HepG2 (cell line): Measurements from ENCODE around the gene BRCA2. TPM values are rescaled to one million over a fixed set of nuclear protein-coding genes. Genes with fewer than 3 reads are reported as not detected.
A peak's percentile ranks its signal among the peaks of the same experiment; 100 is the strongest.

ENCODE experiments used
- ATAC-seq: fragments of 200-7000 bp; cut with Tn5 transposase; 3 replicates; pipeline ENCODE4 v1.9.1; 2020; ENCODE audit warnings: mild to moderate bottlenecking, moderate library complexity
- BruUV-seq: library from RNA; stranded (reverse); fragments of 400-500 nt; replicated peaks from 2 replicates; lab custom pipeline; 2021; lab: Mats Ljungman, UMichigan
- CTCF ChIA-PET: fragments of 300-600 bp; formaldehyde crosslinking; extraction: SDS; loops from one replicate; lab custom pipeline; 2021; ENCODE audit warnings: low total read pairs, inconsistent platforms, low intra/inter-chr PET ratio; lab: Yijun Ruan, JAX
- POLR2A ChIA-PET: fragments of 350-600 bp; sonication (Branson Sonifier 250); formaldehyde crosslinking; loops from one replicate; lab custom pipeline; 2020; ENCODE audit warnings: antibody characterized with exemption, inconsistent platforms; lab: Yijun Ruan, JAX
- DNase-seq: peaks from one replicate; pipeline ENCODE4 v3.0.0-alpha.2; 2015; ENCODE audit warnings: low spot score
- FAIRE-seq: peaks from 3 replicates; lab custom pipeline; 2011; peaks lifted over from hg19 to GRCh38; lab: Jason Lieb, UNC
- H2AFZ ChIP-seq: one replicate; pipeline ENCODE4 v1.6.1; 2011; ENCODE audit warnings: low read length, inconsistent platforms
- H3K27ac ChIP-seq: fragments of 300-600 bp; 3 replicates; pipeline ENCODE4 v1.8.0; 2011; ENCODE audit warnings: mixed run types, mild to moderate bottlenecking, mixed read lengths, low read length, inconsistent platforms; ENCODE audit not compliant: insufficient read depth; ENCODE audit errors: extremely low read length
- H3K27me3 ChIP-seq, 2 experiments: fragments of 200-600 bp in 1 of 2; 2 replicates in 1 of 2; 3 replicates in 1 of 2; pipeline versions ENCODE4 v1.6.0 to v1.8.0; 2011; ENCODE audit warnings: low read length in 2 of 2, mild to moderate bottlenecking in 2 of 2, moderate library complexity in 2 of 2, inconsistent platforms in 1 of 2; ENCODE audit not compliant: insufficient read depth in 2 of 2, control insufficient read depth in 1 of 2
- H3K36me3 ChIP-seq, 2 experiments: fragments of 200-600 bp in 1 of 2; replicated peaks in 1 of 2; 2 replicates in 1 of 2; 3 replicates in 1 of 2; pipeline versions ENCODE4 v1.5.1 to v1.8.0; 2011; ENCODE audit warnings: low read length in 2 of 2, inconsistent platforms in 1 of 2; ENCODE audit not compliant: insufficient read depth in 2 of 2, control insufficient read depth in 1 of 2
- H3K4me1 ChIP-seq: 2 replicates; pipeline ENCODE4 v1.5.1; 2012; ENCODE audit warnings: low read length, inconsistent platforms; ENCODE audit not compliant: insufficient read depth
- H3K4me2 ChIP-seq: 2 replicates; pipeline ENCODE4 v1.6.0; 2011; ENCODE audit warnings: low read depth, low read length, inconsistent platforms
- H3K4me3 ChIP-seq, 3 experiments: fragments of 200-600 bp in 1 of 3; sonication (generic), shearing (Covaris generic) in 1 of 3; replicated peaks in 1 of 3; 2 replicates each; pipeline ENCODE4 v1.5.1; 2011 to 2016; ENCODE audit warnings: low read length in 3 of 3, inconsistent platforms in 2 of 3, low read depth in 2 of 3, mild to moderate bottlenecking in 2 of 3, control low read depth in 1 of 3, mixed read lengths in 1 of 3; ENCODE audit not compliant: insufficient read depth in 1 of 3
- H3K79me2 ChIP-seq: one replicate; pipeline ENCODE4 v1.6.1; 2011; ENCODE audit warnings: low read length, inconsistent platforms; ENCODE audit not compliant: insufficient read depth
- H3K9ac ChIP-seq: 2 replicates; pipeline ENCODE4 v1.6.0; 2011; ENCODE audit warnings: mild to moderate bottlenecking, low read depth, low read length, inconsistent platforms; ENCODE audit not compliant: insufficient read depth
- H3K9me3 ChIP-seq: 2 replicates; pipeline ENCODE4 v1.5.1; 2012; ENCODE audit warnings: mild to moderate bottlenecking, low read length
- H4K20me1 ChIP-seq: 2 replicates; pipeline ENCODE4 v1.6.0; 2011; ENCODE audit warnings: inconsistent platforms, mild to moderate bottlenecking, low read length, moderate library complexity; ENCODE audit not compliant: insufficient read depth
- CREB1 ChIP-seq, 2 experiments: fragments of 450-650 bp in 1 of 2; IDR thresholded peaks; 2 replicates each; pipeline ENCODE4 v1.6.1; 2016 to 2017; ENCODE audit warnings: control low read depth in 1 of 2, mild to moderate bottlenecking in 1 of 2, missing compliant biosample characterization in 1 of 2, missing genetic modification characterization in 1 of 2
- CTCF ChIP-seq: sonication (generic); formaldehyde crosslinking; IDR thresholded peaks from 2 replicates; pipeline ENCODE4 v1.5.0; 2020; ENCODE audit warnings: mild to moderate bottlenecking, missing genetic modification reagents, moderate library complexity
- FOXP4 ChIP-seq: sonication (generic); formaldehyde crosslinking; IDR thresholded peaks from 2 replicates; pipeline ENCODE4 v1.4.0; 2020; ENCODE audit warnings: missing genetic modification reagents
- GATAD2A ChIP-seq: IDR thresholded peaks from 2 replicates; pipeline ENCODE4 v1.6.1; 2016
- HMGXB4 ChIP-seq, 2 experiments: sonication (generic) in 1 of 2; formaldehyde crosslinking in 1 of 2; IDR thresholded peaks; 2 replicates each; pipeline versions ENCODE4 v1.4.0 to v1.6.1; 2018 to 2020; ENCODE audit warnings: missing genetic modification reagents in 2 of 2, borderline replicate concordance in 1 of 2, low read depth in 1 of 2, mild to moderate bottlenecking in 1 of 2, missing biosample characterization in 1 of 2
- PAXIP1 ChIP-seq: sonication (generic); formaldehyde crosslinking; conservative IDR thresholded peaks from 2 replicates; pipeline ENCODE4 v1.4.0; 2020; ENCODE audit warnings: mild to moderate bottlenecking, missing genetic modification reagents, moderate library complexity
- RAD21 ChIP-seq: fragments of 450-650 bp; formaldehyde crosslinking; IDR thresholded peaks from 2 replicates; pipeline ENCODE4 v1.5.0; 2020; ENCODE audit warnings: mild to moderate bottlenecking
- SMC3 ChIP-seq: IDR thresholded peaks from 2 replicates; pipeline ENCODE4 v1.6.1; 2011; ENCODE audit warnings: low read length, improper control_type of control experiment
- STAG1 ChIP-seq: sonication (generic); formaldehyde crosslinking; IDR thresholded peaks from 2 replicates; pipeline ENCODE4 v1.4.0; 2020; ENCODE audit warnings: missing genetic modification reagents
- ZFX ChIP-seq: sonication (generic); formaldehyde crosslinking; IDR thresholded peaks from 2 replicates; pipeline ENCODE4 v1.4.0; 2020; ENCODE audit warnings: mild to moderate bottlenecking, low read depth, missing genetic modification reagents, moderate library complexity
- ZMYM4 ChIP-seq: sonication (generic); formaldehyde crosslinking; IDR thresholded peaks from 2 replicates; pipeline ENCODE4 v1.8.1; 2023; ENCODE audit warnings: mild to moderate bottlenecking, missing genetic modification reagents
- WGBS: methylation state at CpG from one replicate; pipeline ENCODE4 v1.1.6; 2017; ENCODE audit warnings: low lambda C conversion rate; 5-methylcytosine and 5-hydroxymethylcytosine counted together
- in situ Hi-C: cut with HindIII; loops from 2 replicates; pipeline ENCODE4 v1.10.0; 2017; ENCODE audit warnings: low pct_unique_long_range_greater_than_20kb; ENCODE audit not compliant: extremely low pct_ligation_motif_present
- intact Hi-C: fragments of 100-400 bp; cut with micrococcal nuclease; formaldehyde crosslinking; loops from one replicate; pipeline ENCODE4 v1.10.0; 2022; ENCODE audit not compliant: unreplicated experiment
- polyA plus RNA-seq, 8 experiments: library from polyadenylated mRNA; depleted of rRNA in 3 of 8; stranded (reverse) in 7 of 8; unstranded in 1 of 8; fragments of >200 nt; fragmentation: Illumina TruSeq in 4 of 8; extraction: Trizol in 4 of 8; gene quantifications; 2 replicates each; pipeline versions ENCODE4 v1.2.1 to v1.2.3, GENCODE V29; 2011 to 2016; ENCODE audit warnings: low read depth in 4 of 8, missing spikeins in 1 of 8, mixed read lengths in 1 of 8; ENCODE audit not compliant: insufficient read depth in 1 of 8
- total RNA-seq, 5 experiments: library from RNA; depleted of rRNA; stranded (reverse); fragments of >200 nt; fragmentation: Illumina TruSeq; extraction: Trizol; gene quantifications; 2 replicates each; pipeline ENCODE4 v1.2.3, GENCODE V29; 2016; ENCODE audit warnings: low read depth in 1 of 5

BRCA2 gene
- total and polyA plus RNA-seq, 2 of the 13 experiments (the other 11 are each of a cell fraction or from before 2014, with no cell fraction given): 3.1 to 24.6 TPM

GRCh38 chr13:32310134-32310706 is 5.1 kb upstream of the BRCA2 start:
- Histone ChIP-seq H2AFZ (peak overlapping the region; percentile 100), H3K9ac (peak overlapping the region; percentile 19; the same call in 1 of the 2 replicates), H3K27me3 (no peaks in the 10 kb centered on the region), H3K4me2 (peak overlapping the region; percentile 76), H3K79me2 (no peaks in the 10 kb centered on the region), H3K4me3 (peak overlapping the region in 2 of 3 experiments; percentile 41 to 44; a peak in 3 of 6 replicates), H3K9me3 (no peaks in the 10 kb centered on the region), H3K36me3 (no peaks in the 10 kb centered on the region), H3K4me1 (peaks cover 31% of the 10 kb centered on the region), H4K20me1 (no peaks in the 10 kb centered on the region), H3K27ac (peak overlapping the region; percentile 19)
- CTCF ChIA-PET: interaction anchor here (1.2 to 3.8 kb wide), 5 partner anchors 42 to 401 kb away, joined by 5 to 51 read pairs (median 8); no protein-coding TSS in a partner anchor
- POLR2A ChIA-PET: no interaction called here
- in situ Hi-C loops (loop anchor here (5.0 kb wide), 2 partner anchors 63 to 293 kb away; no protein-coding TSS in a partner anchor), intact Hi-C loops (loop anchor here (1.0 kb wide), 3 partner anchors 64 to 309 kb away; no protein-coding TSS in a partner anchor)
- 13% methylated on average over 11 of the region's 12 CpGs for WGBS
- ATAC-seq: peak; percentile 89
- DNase-seq: peak; percentile 65
- BruUV-seq: no TSS peak
- TF ChIP-seq FOXP4 (CRISPR knock-in tag): no peak
- peak; percentile 77 for TF ChIP-seq CTCF (CRISPR knock-in tag)
- 0 out of 2 replicates have a peak, but pooled peaks have one; percentile 35 for TF ChIP-seq ZFX
- TF ChIP-seq HMGXB4 (CRISPR knock-in tag; IDR thresholded peaks at IDR 0.05; ENCODE audit: borderline replicate concordance in 1 of 2, low read depth in 1 of 2): peak in 1 of 2 experiments; percentile 45; a peak in 1 of 4 replicates
- peak; percentile 80 for TF ChIP-seq STAG1
- 0 out of 2 replicates have a peak, but pooled peaks have one; percentile 38 for TF ChIP-seq ZMYM4 (CRISPR knock-in tag)
- no peak for TF ChIP-seq CREB1 (IDR thresholded peaks at IDR 0.05)
- TF ChIP-seq CREB1 (CRISPR knock-in tag; IDR thresholded peaks at IDR 0.05): no peak
- peak; percentile 83 for TF ChIP-seq SMC3
- peak; percentile 53 for TF ChIP-seq RAD21 (CRISPR knock-in tag)
- TF ChIP-seq GATAD2A (CRISPR knock-in tag): peak; percentile 34; the same call in 1 of the 2 replicates
- TF ChIP-seq PAXIP1 (CRISPR knock-in tag): 0 out of 2 replicates have a peak, but pooled peaks have one; percentile 16
- FAIRE-seq: peak; percentile 93
